NCI-H82 (cell line): ENCODE results near the gene GALNT18.
A peak's percentile ranks its signal among the peaks of the same experiment; 100 is the strongest.

ENCODE experiments used
- DNase-seq: peaks from one replicate; lab custom pipeline; 2025; lab: John Stamatoyannopoulos, UW

The GALNT18 gene

DNA sequence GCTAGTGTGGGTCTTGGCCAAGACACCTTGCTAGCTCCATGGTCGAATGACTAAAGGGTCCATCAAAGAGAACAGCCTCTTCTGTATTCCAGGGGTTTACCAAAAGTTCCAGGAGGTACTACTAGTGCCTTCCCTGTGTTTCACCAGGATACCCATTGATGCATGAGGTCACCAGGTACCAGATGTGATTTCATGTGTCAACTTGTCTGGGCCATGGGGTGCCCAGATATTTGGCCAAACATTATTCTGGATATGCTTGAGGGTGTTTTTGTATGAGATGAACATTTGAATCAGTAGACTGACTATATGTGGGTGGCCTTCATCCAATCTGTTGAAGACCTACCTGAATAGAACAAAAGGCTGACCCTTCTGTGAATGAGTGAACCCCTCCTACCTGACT, 92.8 kb downstream of the GALNT18 start:
- no peak for DNase-seq

DNA sequence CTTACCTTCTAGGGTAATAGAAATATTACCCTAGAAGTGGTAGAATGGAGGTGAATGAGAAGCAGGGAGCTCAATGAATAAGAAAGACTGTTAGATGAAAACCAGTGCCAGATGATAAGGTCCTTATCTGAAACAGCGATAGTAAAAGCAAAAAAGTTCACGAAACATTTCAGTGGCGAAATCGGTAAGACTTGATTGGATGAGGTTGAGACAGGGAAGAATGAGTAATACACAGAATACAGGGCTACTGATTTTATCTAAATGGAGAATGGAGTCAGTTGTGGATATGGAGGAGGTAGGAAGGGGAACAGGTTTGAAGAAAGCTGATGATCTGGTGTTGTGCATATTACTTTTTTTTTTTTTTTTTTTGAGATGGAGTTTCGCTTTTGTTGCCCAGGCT, 96.5 kb downstream of the GALNT18 start:
- no peak for DNase-seq

DNA sequence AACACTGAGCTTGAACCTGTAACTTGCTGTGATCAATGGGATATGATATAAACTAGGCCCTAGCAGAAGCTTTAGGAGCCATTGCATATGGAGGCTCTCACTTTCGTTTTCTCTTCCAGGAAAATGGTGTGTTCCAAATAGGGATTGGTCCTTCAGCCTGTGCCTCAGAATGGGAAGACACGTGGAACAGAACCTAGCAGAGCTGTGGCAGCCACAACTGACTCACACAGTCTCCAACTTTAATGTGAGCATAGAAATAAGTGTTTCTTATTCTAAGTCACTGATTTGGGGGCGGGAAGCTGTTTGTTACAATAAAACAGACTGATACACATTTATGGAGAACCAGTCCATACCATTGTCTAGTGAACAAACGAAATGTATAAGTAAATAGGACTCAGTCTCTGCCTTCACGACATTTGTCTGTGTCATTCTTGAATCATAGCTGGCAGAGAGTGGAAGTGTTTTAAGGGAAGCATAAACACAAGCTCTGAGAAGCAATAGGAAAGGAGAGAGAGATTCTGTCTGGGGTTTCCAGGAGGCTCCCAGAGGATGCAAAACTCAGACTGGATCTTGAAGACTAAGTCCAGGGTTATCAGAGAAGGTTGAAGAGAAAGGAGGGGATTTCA, 97.3 kb downstream of the GALNT18 start:
- DNase-seq, result no peak

DNA sequence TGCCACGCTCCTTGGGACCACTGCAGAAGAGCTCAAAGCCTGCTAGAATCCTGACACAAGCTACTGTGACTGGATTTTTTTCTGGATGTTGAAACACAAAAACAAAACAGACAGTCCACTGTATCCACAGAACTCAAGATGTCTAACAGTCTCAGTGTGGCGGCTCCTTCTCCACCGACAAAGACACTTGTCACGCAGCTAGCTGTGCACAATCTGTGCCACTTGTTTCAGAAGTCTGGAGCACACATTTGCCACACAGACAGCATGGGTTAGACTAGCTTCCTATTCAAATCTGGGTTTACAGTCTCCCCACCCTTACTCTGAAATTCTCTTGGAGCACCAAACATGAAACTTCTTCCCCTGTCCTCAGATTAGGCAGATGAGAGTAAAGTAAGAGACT, 99.2 kb downstream of the GALNT18 start:
- no peak for DNase-seq

DNA sequence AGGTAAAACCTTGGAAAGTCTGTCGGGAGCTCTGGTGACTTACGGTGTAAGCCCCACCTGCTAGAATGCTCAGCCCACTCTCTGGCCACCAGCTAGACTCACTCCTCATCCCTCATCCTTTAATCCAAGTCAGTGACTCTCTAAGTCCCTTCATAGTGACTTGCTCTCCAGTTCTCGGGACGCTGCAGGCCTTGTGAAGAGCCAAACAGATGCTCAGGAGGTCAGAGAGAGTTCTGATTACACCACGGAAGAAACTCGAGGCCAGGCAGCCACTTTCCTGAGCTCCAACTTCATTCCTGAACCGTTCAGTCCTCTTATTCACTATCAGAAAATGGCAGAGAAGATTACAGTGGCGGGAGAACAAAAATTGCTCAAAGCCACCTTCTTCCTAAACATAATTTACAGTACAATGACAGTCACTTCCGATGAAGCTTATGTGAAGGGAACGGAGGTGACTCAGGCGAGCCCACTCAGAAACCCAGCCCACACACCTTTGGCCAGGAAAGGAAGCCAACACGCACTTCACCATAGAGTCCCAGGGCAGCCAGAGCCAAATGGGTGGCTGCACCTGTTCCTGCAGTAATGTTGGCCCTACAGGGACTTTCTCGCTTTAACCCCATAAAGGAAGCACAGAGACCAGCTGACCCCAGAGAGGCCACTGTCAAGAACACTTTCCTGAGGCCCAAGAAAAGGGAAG, 100.4 kb downstream of the GALNT18 start:
- DNase-seq, result no peak

GRCh38 chr11:11520231-11521015, 101.4 kb downstream of the GALNT18 start:
- no peak for DNase-seq

- peak; percentile 16 for DNase-seq
Measured at GRCh38 chr11:11519184-11519583, 102.6 kb downstream of the GALNT18 start.

GRCh38 chr11:11514246-11514645, 107.6 kb downstream of the GALNT18 start:
- no peak for DNase-seq

DNA sequence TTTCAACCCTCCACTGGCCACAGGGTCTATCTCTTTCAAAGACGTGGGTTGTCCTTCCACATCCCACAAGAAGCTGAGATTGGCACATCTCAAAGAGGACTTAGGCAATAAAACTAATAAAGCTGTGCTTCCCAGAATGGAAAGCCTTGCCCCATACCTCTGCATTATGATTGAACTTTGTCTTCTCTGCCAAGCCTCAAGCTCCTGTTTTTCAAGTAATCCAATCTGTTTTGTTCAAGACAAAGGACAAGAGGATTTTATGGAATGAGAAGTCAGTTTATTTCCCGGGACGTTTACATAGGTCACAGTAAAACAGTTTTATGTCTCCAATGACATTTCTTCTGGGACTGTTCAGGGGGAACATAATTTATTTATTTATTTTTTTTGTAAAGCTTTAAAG, 108.4 kb downstream of the GALNT18 start:
- DNase-seq, result no peak

GRCh38 chr11:11512929-11513328, 108.9 kb downstream of the GALNT18 start:
- no peak for DNase-seq

- no peak for DNase-seq
Measured at GRCh38 chr11:11512502-11512901, 109.3 kb downstream of the GALNT18 start.

DNA sequence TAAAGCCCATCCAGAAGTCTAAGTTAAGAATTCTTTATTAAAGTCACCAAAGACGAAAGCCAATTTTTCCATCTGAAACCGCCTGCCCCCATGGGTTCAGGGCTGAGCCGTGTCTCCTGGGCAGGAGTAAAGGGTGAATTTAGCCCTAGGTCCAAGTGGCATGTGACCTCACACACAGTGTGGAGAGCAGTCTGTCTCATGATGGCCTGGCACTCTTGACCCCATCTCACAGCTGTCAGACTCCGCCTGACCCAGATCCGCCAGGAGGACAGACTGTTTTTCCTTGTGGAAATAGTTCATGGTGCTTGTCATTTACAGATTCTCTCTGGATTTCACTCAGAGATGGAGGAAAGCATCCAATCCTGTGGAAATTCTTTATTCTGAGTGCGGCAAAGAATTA, 109.7 kb downstream of the GALNT18 start:
- DNase-seq, result no peak

GRCh38 chr11:11510939-11511338, 110.9 kb downstream of the GALNT18 start:
- DNase-seq, result no peak

- no peak for DNase-seq
Measured at GRCh38 chr11:11505692-11506091, 116.1 kb downstream of the GALNT18 start.

DNA sequence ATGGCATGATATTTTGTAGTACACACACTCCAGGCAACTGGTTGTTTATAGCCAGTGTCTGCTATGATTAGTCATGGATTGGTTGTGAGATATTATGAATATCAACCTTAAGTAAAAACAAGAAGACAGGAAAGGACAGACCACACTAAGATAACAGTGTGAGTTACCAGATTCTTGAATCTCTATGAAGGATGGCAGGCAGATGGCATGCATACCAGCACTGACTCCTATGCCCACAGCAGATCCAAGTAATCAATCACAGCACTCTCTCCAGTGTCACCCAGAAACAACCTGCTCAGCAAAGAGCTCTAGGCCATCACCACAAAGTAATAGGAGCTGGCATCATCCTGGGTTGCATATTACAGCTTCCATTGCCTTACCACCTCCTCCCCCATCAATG, 116.6 kb downstream of the GALNT18 start:
- no peak for DNase-seq

- no peak for DNase-seq
Measured at GRCh38 chr11:11504071-11504470, 117.7 kb downstream of the GALNT18 start.

- DNase-seq, result no peak
Measured at GRCh38 chr11:11502263-11502861, 119.4 kb downstream of the GALNT18 start.

DNA sequence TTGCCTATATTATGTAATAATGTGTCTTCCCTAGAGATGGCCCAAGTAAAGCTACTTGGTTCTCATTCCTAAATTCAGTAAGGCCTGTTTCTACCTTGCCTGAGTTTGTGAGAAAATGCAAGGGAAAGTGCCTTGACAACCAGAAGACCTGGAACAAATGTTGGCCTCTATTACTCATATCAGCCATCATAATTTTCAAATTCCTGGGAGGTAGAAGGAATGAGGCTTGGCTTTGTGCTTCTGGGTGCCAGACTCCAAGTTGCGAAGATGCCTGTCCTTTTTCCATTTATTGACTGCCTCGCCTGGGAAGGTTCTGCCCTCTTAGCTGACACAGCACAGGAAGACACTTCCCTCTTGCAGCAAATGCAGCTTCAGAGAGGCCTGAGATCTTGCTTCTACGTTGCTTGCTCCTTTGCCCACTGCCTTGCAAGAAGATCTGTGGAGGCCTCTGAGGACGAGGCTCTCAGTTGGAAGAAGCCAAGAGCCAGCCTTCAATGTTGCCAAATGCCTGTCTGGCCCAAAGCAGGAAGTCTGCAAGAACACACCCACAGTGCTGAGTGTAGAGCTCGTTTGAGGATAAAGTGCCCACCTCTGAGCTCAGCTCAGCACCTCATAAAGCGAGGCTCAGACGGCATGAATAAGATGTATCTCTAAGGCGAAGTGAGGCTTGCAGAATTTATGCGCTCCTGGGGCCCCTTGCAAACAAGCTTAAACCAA, 120.1 kb downstream of the GALNT18 start:
- DNase-seq, result no peak

- no peak for DNase-seq
Measured at GRCh38 chr11:11500744-11501487, 120.9 kb downstream of the GALNT18 start.

DNA sequence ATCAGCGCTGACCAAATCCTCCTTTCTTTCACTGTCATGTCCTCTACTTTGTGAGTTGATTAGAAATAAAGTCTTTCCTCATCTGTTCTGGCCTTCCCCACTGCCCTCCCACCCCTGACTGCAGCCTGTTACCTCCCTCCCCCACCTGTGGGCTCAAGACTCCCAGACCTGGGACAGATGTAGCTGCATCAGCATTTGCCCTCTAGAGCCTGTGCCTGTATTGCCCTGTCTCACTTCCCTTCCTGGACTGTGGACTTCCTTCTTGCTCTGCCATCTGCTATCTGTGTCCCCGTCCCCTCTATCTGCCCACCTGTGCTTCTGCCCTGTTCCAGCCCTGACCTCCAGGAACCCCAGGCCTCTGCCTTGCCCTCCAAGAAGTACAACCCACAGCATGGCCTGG, 122.5 kb downstream of the GALNT18 start:
- DNase-seq, result no peak

DNA sequence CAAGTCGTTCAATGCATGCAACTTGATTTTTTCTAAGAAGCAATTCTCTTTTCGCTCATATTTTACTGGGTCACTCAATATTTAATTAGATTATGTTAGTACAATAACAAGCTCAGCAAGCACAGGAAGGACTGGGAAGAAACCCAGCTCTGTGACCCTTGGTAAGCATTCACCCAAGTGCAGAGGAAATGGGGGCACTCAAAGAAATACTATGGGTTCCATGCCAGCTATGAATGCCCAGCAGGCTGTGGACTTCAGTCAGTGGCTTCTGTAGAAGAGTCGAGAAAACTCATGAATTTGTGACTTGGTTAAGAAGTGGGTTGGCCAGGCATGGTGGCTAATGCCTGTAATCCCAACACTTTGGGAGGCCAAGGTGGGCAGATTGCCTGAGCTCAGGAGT, 123.6 kb downstream of the GALNT18 start:
- no peak for DNase-seq
